ENCODE results near the gene GINS2. TPM values are rescaled to one million over a fixed set of nuclear protein-coding genes. Genes with fewer than 3 reads are reported as not detected.

Gene GINS2
- total RNA-seq, 1 donor from 2014 or later = 6.5 TPM

DNA sequence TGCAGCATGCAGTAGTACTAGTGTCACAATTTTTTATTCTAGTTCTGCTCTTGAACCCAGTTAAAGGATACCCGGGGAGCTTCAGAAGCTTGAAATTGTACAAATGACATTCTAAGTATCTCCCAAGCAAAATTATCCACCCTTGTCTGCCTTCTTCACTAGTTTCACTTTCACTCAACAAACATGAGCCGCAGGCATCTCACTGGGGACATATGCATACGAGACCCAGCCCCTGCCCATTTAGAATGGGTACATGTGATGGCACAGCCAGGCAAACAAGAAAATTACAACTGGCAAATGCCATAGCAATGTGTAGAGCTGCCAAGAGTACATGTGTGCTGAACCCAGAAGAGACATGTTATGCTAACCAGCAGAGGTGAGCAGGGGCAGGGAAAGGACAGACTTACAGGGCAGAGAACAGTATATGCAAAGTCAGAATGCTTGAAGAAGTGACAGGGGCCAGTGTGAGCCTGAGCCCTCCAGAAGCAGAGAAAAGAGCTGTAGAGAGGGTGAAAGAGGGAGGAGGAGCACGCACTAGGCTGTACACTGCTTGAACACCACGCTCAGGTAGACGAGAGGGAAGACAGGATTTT lies 8.3 kb downstream of the GINS2 start:
- DNase-seq (ENCODE audit: low read depth) = no peak
- Histone ChIP-seq H3K4me3 (ENCODE audit: low read depth, low read length) (no peak overlapping the region), H3K36me3 (ENCODE audit: control insufficient read depth, insufficient read depth, low read length) (no peaks in the 10 kb centered on the region), H3K27me3 (ENCODE audit: control insufficient read depth, insufficient read depth, low read length) (no peaks in the 10 kb centered on the region)
- TF ChIP-seq, protein P1, sequence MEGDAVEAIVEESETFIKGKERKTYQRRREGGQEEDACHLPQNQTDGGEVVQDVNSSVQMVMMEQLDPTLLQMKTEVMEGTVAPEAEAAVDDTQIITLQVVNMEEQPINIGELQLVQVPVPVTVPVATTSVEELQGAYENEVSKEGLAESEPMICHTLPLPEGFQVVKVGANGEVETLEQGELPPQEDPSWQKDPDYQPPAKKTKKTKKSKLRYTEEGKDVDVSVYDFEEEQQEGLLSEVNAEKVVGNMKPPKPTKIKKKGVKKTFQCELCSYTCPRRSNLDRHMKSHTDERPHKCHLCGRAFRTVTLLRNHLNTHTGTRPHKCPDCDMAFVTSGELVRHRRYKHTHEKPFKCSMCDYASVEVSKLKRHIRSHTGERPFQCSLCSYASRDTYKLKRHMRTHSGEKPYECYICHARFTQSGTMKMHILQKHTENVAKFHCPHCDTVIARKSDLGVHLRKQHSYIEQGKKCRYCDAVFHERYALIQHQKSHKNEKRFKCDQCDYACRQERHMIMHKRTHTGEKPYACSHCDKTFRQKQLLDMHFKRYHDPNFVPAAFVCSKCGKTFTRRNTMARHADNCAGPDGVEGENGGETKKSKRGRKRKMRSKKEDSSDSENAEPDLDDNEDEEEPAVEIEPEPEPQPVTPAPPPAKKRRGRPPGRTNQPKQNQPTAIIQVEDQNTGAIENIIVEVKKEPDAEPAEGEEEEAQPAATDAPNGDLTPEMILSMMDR (IDR thresholded peaks at IDR 0.05; ENCODE audit: insufficient read depth, low read length, poor library complexity, severe bottlenecking) = no peak

DNA sequence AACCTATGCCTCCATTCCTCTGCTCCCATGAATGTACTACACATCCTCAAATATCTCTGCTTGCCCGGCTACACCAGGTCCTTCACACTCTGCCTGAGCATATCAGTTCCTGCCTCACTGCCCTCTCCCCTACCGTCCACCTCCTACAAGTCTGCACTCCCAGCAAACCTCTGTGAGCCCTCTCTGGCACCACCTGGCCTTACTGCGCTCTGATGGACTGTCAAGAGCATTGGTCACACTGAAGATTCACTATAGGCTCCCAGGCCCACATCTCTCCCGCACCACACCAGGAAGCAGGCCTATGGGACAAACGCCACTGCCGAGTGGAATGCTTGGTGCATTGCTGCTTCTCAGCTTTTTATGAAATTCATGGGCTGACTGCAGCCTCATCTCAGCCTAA lies 8.9 kb downstream of the GINS2 start:
- TF ChIP-seq, protein P1 (IDR thresholded peaks at IDR 0.05; ENCODE audit: insufficient read depth, low read length, poor library complexity, severe bottlenecking) = no peak
- H3K4me3 ChIP-seq (ENCODE audit: low read depth, low read length) = no peak overlapping the region
- H3K27me3 ChIP-seq (ENCODE audit: control insufficient read depth, insufficient read depth, low read length) = no peaks in the 10 kb centered on the region
- DNase-seq (ENCODE audit: low read depth) = no peak
- no peaks in the 10 kb centered on the region for H3K36me3 ChIP-seq (ENCODE audit: control insufficient read depth, insufficient read depth, low read length)

DNA sequence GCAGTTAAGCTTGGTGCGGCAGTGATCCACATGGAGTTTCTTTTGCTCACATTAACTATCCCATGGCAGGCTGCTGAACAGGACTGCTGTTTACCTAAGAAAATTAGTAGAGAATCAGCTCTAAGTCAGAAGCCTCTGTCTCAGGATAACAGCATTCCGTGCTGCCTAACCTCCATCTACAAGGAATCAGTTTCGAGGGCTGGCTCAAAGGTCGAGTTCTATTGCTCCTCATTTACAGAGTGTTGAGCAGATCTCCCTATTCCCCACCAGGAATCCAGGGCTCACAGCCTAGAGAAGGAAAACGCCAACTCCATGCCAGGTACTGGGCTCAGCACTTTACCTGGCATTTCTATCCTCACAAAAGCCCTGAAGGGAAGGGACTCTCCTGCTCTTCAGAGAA lies 9.9 kb downstream of the GINS2 start:
- H3K4me3 ChIP-seq (ENCODE audit: low read depth, low read length) = no peak overlapping the region
- no peak for DNase-seq (ENCODE audit: low read depth)
- H3K27me3 ChIP-seq (ENCODE audit: control insufficient read depth, insufficient read depth, low read length) = no peaks in the 10 kb centered on the region
- peaks cover 2% of the 10 kb centered on the region for H3K36me3 ChIP-seq (ENCODE audit: control insufficient read depth, insufficient read depth, low read length)
- TF ChIP-seq, protein P1 (IDR thresholded peaks at IDR 0.05; ENCODE audit: insufficient read depth, low read length, poor library complexity, severe bottlenecking) = no peak

DNA sequence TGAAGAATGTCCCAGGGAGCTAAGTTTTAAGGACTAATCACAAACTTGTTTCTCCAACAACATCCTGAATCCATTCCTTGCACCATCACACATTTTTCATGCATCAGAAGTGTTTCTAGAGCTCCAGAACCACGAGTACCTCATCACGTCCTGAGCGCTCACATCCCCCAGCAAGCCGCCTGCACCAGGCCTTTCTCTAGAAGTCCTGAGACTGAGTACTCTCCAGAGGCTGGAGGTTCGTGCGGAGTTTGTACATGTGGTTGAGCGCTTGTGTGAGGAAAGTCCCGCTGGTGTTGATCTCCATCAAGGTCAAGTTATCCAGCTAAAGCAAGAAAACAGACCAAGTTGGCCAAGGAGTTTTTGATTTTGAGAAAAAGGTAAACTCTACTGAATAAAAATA lies 10.7 kb downstream of the GINS2 start:
- TF ChIP-seq, protein P1 (IDR thresholded peaks at IDR 0.05; ENCODE audit: insufficient read depth, low read length, poor library complexity, severe bottlenecking) = no peak
- peaks cover 3% of the 10 kb centered on the region for H3K36me3 ChIP-seq (ENCODE audit: control insufficient read depth, insufficient read depth, low read length)
- no peaks in the 10 kb centered on the region for H3K27me3 ChIP-seq (ENCODE audit: control insufficient read depth, insufficient read depth, low read length)
- no peak overlapping the region for H3K4me3 ChIP-seq (ENCODE audit: low read depth, low read length)
- DNase-seq (ENCODE audit: low read depth) = no peak

DNA sequence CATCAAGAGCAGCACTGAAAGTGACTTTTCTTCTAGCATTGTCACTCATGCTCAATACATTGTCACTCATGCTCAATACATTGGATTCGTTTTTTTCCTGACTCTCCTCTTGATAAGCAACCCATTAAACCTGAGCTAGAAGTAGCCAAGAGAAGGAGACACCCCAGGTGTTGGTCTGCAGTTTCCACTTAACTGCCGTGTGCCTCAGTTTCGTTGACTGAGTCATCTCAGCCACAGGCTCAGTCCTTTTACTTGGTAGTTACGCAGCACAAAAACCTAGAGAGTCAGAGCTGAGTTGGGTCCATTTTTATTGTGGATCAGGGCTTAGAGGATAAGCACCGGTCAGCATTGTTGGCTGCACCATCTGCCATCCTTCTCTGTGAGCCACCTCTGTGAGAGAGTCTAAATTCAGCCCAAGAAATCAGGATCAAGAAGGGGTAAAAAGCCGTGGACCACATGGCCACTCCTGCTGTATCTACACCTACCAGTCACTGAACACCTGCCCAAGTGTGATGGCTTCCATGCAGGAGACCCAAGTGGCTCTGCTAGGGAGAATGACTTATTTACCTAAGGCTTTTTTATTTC lies 11.3 kb downstream of the GINS2 start:
- Histone ChIP-seq H3K4me3 (ENCODE audit: low read depth, low read length) (no peak overlapping the region), H3K36me3 (ENCODE audit: control insufficient read depth, insufficient read depth, low read length) (peaks cover 4% of the 10 kb centered on the region), H3K27me3 (ENCODE audit: control insufficient read depth, insufficient read depth, low read length) (no peaks in the 10 kb centered on the region)
- DNase-seq (ENCODE audit: low read depth) = no peak
- TF ChIP-seq, protein P1 (IDR thresholded peaks at IDR 0.05; ENCODE audit: insufficient read depth, low read length, poor library complexity, severe bottlenecking) = no peak

DNA sequence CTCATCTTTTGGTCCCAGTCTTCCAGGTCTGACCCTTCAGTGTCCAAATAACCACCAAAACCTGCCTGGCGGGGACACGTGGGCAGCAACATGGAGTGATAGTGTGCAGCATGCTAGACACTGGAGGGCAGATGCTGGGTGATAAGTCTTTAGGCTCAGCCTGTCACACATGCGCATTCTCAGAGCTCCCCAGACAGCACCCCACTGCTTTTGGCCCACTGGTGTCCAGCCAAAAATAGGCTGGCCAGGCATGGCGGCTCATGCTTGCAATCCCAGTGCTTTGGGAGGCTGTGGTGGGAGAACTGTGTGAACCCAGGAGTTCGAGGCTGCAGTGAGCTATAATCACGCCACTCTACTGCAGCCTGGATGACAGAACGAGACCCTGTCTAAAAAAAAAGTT lies 12.3 kb downstream of the GINS2 start:
- no peaks in the 10 kb centered on the region for H3K27me3 ChIP-seq (ENCODE audit: control insufficient read depth, insufficient read depth, low read length)
- DNase-seq (ENCODE audit: low read depth) = no peak
- peaks cover 4% of the 10 kb centered on the region for H3K36me3 ChIP-seq (ENCODE audit: control insufficient read depth, insufficient read depth, low read length)

More for the DNA sequence above, 12.3 kb downstream of the GINS2 start:
- no peak overlapping the region for H3K4me3 ChIP-seq (ENCODE audit: low read depth, low read length)
- TF ChIP-seq, protein P1 (IDR thresholded peaks at IDR 0.05; ENCODE audit: insufficient read depth, low read length, poor library complexity, severe bottlenecking) = no peak

Data from kidney epithelial cell (primary cell).